Astrocyte (in vitro differentiated cells and primary cell): ENCODE results near the gene SMOC1.

Source experiments
- EZH2 ChIP-seq: IDR thresholded peaks from 2 replicates; pipeline ENCODE4 v1.6.1; 2012; ENCODE audit warnings: mild to moderate bottlenecking, low read length, inconsistent platforms; ENCODE audit not compliant: insufficient read depth
- TF ChIP-seq, protein P1 (sequence below): IDR thresholded peaks from 2 replicates; pipeline ENCODE4 v1.5.1; 2011; ENCODE audit warnings: low read depth, mild to moderate bottlenecking, inconsistent platforms, low read length, moderate library complexity; ENCODE audit not compliant: insufficient read depth

- TF ChIP-seq, protein P1, sequence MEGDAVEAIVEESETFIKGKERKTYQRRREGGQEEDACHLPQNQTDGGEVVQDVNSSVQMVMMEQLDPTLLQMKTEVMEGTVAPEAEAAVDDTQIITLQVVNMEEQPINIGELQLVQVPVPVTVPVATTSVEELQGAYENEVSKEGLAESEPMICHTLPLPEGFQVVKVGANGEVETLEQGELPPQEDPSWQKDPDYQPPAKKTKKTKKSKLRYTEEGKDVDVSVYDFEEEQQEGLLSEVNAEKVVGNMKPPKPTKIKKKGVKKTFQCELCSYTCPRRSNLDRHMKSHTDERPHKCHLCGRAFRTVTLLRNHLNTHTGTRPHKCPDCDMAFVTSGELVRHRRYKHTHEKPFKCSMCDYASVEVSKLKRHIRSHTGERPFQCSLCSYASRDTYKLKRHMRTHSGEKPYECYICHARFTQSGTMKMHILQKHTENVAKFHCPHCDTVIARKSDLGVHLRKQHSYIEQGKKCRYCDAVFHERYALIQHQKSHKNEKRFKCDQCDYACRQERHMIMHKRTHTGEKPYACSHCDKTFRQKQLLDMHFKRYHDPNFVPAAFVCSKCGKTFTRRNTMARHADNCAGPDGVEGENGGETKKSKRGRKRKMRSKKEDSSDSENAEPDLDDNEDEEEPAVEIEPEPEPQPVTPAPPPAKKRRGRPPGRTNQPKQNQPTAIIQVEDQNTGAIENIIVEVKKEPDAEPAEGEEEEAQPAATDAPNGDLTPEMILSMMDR, result no peak
- no peak for TF ChIP-seq EZH2
Observed at GRCh38 chr14:69910871-69911270, 31.7 kb downstream of the SMOC1 start.
